Endothelial cell of umbilical vein (primary cell): ENCODE measurements around the gene NIPSNAP2. TPM values are rescaled to one million over a fixed set of nuclear protein-coding genes. Genes with fewer than 3 reads are reported as not detected.

Source experiments
- BruUV-seq: library from RNA; stranded (reverse); fragments of 400-500 nt; replicated peaks from 2 replicates; lab custom pipeline; 2021; lab: Mats Ljungman, UMichigan
- CTCF ChIA-PET: fragments of 300-600, 350-600 bp; sonication (Branson Sonifier 250); formaldehyde crosslinking; loops from one replicate; lab custom pipeline; 2021; ENCODE audit warnings: antibody characterized with exemption, inconsistent platforms; lab: Charles Lee
- POLR2A ChIA-PET: fragments of 300-600, 350-600 bp; sonication (Branson Sonifier 250); formaldehyde crosslinking; loops from one replicate; lab custom pipeline; 2021; ENCODE audit warnings: antibody characterized with exemption, inconsistent platforms; lab: Charles Lee
- DNase-seq: peaks from one replicate; pipeline ENCODE4 v3.0.0-alpha.2; 2011; ENCODE audit warnings: low read depth, low spot score
- FAIRE-seq: peaks from 2 replicates; lab custom pipeline; 2011; peaks lifted over from hg19 to GRCh38; lab: Jason Lieb, UNC
- H2AFZ ChIP-seq: 2 replicates; pipeline ENCODE4 v1.6.0; 2012; ENCODE audit warnings: low read depth, low read length, control low read depth, inconsistent platforms
- H3K27ac ChIP-seq: 2 replicates; pipeline ENCODE4 v1.5.1; 2011; ENCODE audit warnings: low read depth, mild to moderate bottlenecking, control low read depth, low read length, moderate library complexity; ENCODE audit not compliant: insufficient read depth
- H3K27me3 ChIP-seq, 2 experiments: 2 replicates each; pipeline versions ENCODE4 v1.6.0 to v1.6.1; 2011; ENCODE audit warnings: low read length in 2 of 2, mixed read lengths in 1 of 2; ENCODE audit not compliant: control insufficient read depth in 2 of 2, insufficient read depth in 2 of 2
- H3K36me3 ChIP-seq, 2 experiments: 2 replicates in 1 of 2; 3 replicates in 1 of 2; pipeline ENCODE4 v1.5.1; 2011; ENCODE audit warnings: low read length in 2 of 2, mild to moderate bottlenecking in 1 of 2, moderate library complexity in 1 of 2; ENCODE audit not compliant: control insufficient read depth in 2 of 2, insufficient read depth in 2 of 2; ENCODE audit errors: extremely low read depth in 1 of 2
- H3K4me1 ChIP-seq: 3 replicates; pipeline ENCODE4 v1.5.1; 2011; ENCODE audit warnings: mild to moderate bottlenecking, low read length; ENCODE audit not compliant: control insufficient read depth, insufficient read depth; ENCODE audit errors: extremely low read depth
- H3K4me2 ChIP-seq: 2 replicates; pipeline ENCODE4 v1.6.1; 2011; ENCODE audit warnings: low read length, control low read depth, mixed read lengths; ENCODE audit not compliant: insufficient read depth
- H3K4me3 ChIP-seq, 3 experiments: fragments of 200-600 bp in 1 of 3; sonication (generic), shearing (Covaris generic) in 1 of 3; replicated peaks in 1 of 3; 2 replicates each; pipeline ENCODE4 v1.5.1; 2011 to 2016; ENCODE audit warnings: control low read depth in 3 of 3, low read length in 3 of 3, mild to moderate bottlenecking in 2 of 3, inconsistent platforms in 1 of 3, low read depth in 1 of 3, moderate library complexity in 1 of 3; ENCODE audit not compliant: insufficient read depth in 1 of 3
- H3K79me2 ChIP-seq: 2 replicates; pipeline ENCODE4 v1.6.0; 2012; ENCODE audit warnings: low read length, inconsistent platforms; ENCODE audit not compliant: control insufficient read depth, insufficient read depth
- H3K9ac ChIP-seq: replicated peaks from 2 replicates; pipeline ENCODE3; 2011; ENCODE audit warnings: low read length, control low read depth; ENCODE audit not compliant: insufficient read depth; ENCODE audit errors: extremely low read depth
- H3K9me1 ChIP-seq: replicated peaks from 3 replicates; pipeline ENCODE4 v1.6.0; 2011; ENCODE audit warnings: mild to moderate bottlenecking, low read length; ENCODE audit not compliant: control insufficient read depth, insufficient read depth; ENCODE audit errors: extremely low read depth
- H3K9me3 ChIP-seq: replicated peaks from 2 replicates; pipeline ENCODE4 v1.5.1; 2012; ENCODE audit warnings: low read length, inconsistent platforms; ENCODE audit not compliant: control insufficient read depth, insufficient read depth
- H4K20me1 ChIP-seq: replicated peaks from 2 replicates; pipeline ENCODE3; 2011; ENCODE audit warnings: mild to moderate bottlenecking, low read length; ENCODE audit not compliant: control insufficient read depth, insufficient read depth; ENCODE audit errors: extremely low read depth
- EZH2 ChIP-seq: IDR thresholded peaks from 2 replicates; pipeline ENCODE4 v1.6.1; 2012; ENCODE audit warnings: borderline replicate concordance, low read depth, mild to moderate bottlenecking, moderate library complexity, low read length, inconsistent platforms; ENCODE audit not compliant: severe bottlenecking
- GATA2 ChIP-seq: IDR thresholded peaks from 2 replicates; pipeline ENCODE4 v1.7.0; 2011; ENCODE audit warnings: low read depth, mild to moderate bottlenecking, moderate library complexity, mixed read lengths, low read length; ENCODE audit not compliant: insufficient read length, insufficient read depth
- MAX ChIP-seq: IDR thresholded peaks from 2 replicates; pipeline ENCODE4 v1.6.1; 2011; ENCODE audit not compliant: insufficient read depth, insufficient read length
- POLR2A ChIP-seq: IDR thresholded peaks from 2 replicates; pipeline ENCODE4 v1.6.1; 2012; ENCODE audit warnings: low read depth, mild to moderate bottlenecking, control low read depth, low read length
- POLR2AphosphoS5 ChIP-seq: IDR thresholded peaks from 2 replicates; pipeline ENCODE4 v1.6.1; 2012; ENCODE audit warnings: low read depth, mild to moderate bottlenecking, control low read depth, low read length, moderate library complexity; ENCODE audit not compliant: insufficient read depth
- dilution Hi-C: fragments of 300-500 bp; cut with MboI; formaldehyde crosslinking; loops from one replicate; pipeline ENCODE4 v1.15.0; 2019; ENCODE audit warnings: low sequenced_read_pairs; ENCODE audit not compliant: extremely low pct_ligation_motif_present
- intact Hi-C: fragments of 100-400 bp; cut with micrococcal nuclease; formaldehyde crosslinking; loops from one replicate; pipeline ENCODE4 v1.10.0; 2022
- polyA plus RNA-seq, 4 experiments: library from polyadenylated mRNA; depleted of rRNA in 3 of 4; stranded (reverse) in 3 of 4; unstranded in 1 of 4; fragments of >200 nt; gene quantifications; 2 replicates each; pipeline versions ENCODE4 v1.2.1 to v1.2.3, GENCODE V29; 2011 to 2012; ENCODE audit warnings: missing spikeins in 1 of 4
- total RNA-seq: library from RNA; stranded (reverse); gene quantifications from 2 replicates; pipeline ENCODE4 v1.2.3, GENCODE V29; 2021
- TF ChIP-seq, protein P1 (sequence below), 2 donors: IDR thresholded peaks; 1 replicate in 1 of 2; 2 replicates in 1 of 2; pipeline ENCODE4 v1.5.1; 2011; ENCODE audit warnings: low read length in 2 of 2, mild to moderate bottlenecking in 2 of 2, moderate library complexity in 2 of 2, control low read depth in 1 of 2, inconsistent platforms in 1 of 2, low read depth in 1 of 2; ENCODE audit not compliant: insufficient read depth in 1 of 2; ENCODE audit errors: extremely low read depth in 1 of 2

Gene NIPSNAP2
- total and polyA plus RNA-seq, 2 donors (not counting 3 experiments of a cell fraction or from before 2014, with no cell fraction given): 29.7 to 50.5 TPM

GRCh38 chr7:56033671-56034432 lies 69.5 kb downstream of the NIPSNAP2 start:
- TF ChIP-seq POLR2AphosphoS5 (no peak), GATA2 (peak; percentile 73), EZH2 (no peak), MAX (no peak), POLR2A (peak; percentile 38)
- TF ChIP-seq, protein P1, sequence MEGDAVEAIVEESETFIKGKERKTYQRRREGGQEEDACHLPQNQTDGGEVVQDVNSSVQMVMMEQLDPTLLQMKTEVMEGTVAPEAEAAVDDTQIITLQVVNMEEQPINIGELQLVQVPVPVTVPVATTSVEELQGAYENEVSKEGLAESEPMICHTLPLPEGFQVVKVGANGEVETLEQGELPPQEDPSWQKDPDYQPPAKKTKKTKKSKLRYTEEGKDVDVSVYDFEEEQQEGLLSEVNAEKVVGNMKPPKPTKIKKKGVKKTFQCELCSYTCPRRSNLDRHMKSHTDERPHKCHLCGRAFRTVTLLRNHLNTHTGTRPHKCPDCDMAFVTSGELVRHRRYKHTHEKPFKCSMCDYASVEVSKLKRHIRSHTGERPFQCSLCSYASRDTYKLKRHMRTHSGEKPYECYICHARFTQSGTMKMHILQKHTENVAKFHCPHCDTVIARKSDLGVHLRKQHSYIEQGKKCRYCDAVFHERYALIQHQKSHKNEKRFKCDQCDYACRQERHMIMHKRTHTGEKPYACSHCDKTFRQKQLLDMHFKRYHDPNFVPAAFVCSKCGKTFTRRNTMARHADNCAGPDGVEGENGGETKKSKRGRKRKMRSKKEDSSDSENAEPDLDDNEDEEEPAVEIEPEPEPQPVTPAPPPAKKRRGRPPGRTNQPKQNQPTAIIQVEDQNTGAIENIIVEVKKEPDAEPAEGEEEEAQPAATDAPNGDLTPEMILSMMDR (IDR thresholded peaks at IDR 0.05; ENCODE audit: extremely low read depth in 1 of 2, insufficient read depth in 1 of 2, low read depth in 1 of 2, low read length in 2 of 2): peak in 1 of 2 donors; percentile 49
- intact Hi-C loops (loop anchor here (1.0 kb wide), 3 partner anchors 12 to 30 kb away; partner anchors contain the start of genes CCT6A, PSPH and SUMF2), dilution Hi-C loops (no loop called here)
- Histone ChIP-seq H3K9me1 (no peaks in the 10 kb centered on the region), H3K9ac (peak overlapping the region; percentile 43), H2AFZ (peak overlapping the region; percentile 76), H3K4me1 (peaks cover 5% of the 10 kb centered on the region), H4K20me1 (no peaks in the 10 kb centered on the region), H3K27ac (no peak overlapping the region), H3K4me2 (peak overlapping the region; percentile 89), H3K27me3 (no peaks in the 10 kb centered on the region), H3K79me2 (no peaks in the 10 kb centered on the region), H3K36me3 (peaks cover 0 to 3% of the 10 kb centered on the region in 2 experiments), H3K4me3 (peak overlapping the region; percentile 61 to 88 (median 76)), H3K9me3 (no peaks in the 10 kb centered on the region)
- ChIA-PET POLR2A (interaction anchor here (2.5 kb wide), 1 partner anchor 17 kb away, joined by 13 read pairs; the partner anchor contains the start of genes CCT6A and PSPH), CTCF (interaction anchor here (0.7 to 2.3 kb wide), 12 partner anchors 9 to 59 kb away, joined by 3 to 14 read pairs (median 5); partner anchors contain the start of genes CCT6A, PHKG1 and PSPH)
- FAIRE-seq (peak; percentile 87), DNase-seq (peak; percentile 83)
- BruUV-seq: TSS peak; percentile 43
